ENCODE results near the gene DCAF5.

The DCAF5 gene

DNA sequence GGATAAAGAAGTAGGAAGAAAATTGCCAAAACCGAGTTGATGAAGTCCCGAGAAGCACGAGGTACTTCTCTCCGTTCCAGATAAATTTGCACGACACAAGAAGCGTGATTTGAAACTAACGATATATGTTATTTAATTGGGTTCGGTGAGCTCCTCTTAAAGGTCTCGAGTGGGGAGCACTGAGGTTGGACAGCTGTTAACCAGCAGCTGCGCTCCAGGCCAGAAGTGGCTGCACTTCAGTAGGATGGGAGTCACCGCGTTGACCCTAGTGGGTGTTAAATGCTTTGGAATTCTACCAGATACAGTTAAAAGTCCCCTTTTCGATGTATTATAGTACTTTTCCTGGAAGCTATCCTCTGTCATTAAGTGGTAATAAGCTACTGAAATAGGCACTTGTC is 953 bp upstream of the DCAF5 start:
- Mint-ChIP-seq H3K27me3 (peaks cover 2% of the 10 kb centered on the region), H3K9me3 (no peaks in the 10 kb centered on the region), H3K4me3 (peak overlapping the region; percentile 90), H3K36me3 (ENCODE audit: low read depth) (peaks cover 31% of the 10 kb centered on the region), H3K4me1 (ENCODE audit: low read depth) (peaks cover 28% of the 10 kb centered on the region), H3K27ac (peak overlapping the region; percentile 74)
- no peak for DNase-seq

DNA sequence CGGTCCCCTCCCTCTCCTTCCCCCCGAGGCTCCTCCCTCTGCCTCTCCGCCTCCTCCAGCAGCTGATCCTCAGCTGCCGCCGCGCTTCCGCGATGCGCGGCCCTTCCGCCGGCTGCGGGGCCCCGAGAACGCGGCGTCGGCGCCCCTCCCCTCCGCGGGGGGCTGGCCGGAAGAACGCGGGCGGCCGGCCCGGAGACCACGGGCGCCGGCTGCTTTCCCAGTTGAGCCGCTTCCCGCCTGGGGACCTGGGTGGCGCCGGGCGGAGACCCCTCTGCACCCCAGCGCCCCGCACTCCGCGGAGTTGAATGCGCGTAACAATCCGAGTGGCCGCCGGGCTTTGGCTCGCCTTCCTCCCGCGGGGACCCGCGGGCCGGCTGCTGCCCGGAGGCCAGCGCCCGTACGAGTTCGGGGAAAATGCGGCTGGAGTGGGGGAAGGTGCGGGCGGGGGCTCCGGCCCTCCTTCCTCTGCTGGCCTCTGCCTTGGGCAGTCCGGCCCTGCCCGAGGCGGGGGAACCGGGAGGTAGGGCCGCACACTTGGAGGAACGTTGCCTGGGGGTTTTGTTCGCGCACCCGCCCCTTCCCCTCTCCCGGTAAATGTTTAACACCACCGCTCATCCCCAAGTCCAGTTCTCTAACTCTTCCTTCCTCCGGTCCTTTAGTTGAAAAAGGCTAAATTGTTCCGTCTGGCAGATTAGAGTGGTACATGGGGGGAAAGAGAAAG is 393 bp upstream of the DCAF5 start:
- no peaks in the 10 kb centered on the region for H3K9me3 Mint-ChIP-seq
- no peak for DNase-seq
- peak overlapping the region; percentile 90 for H3K4me3 Mint-ChIP-seq
- peak overlapping the region; percentile 74 for H3K27ac Mint-ChIP-seq
- H3K36me3 Mint-ChIP-seq (ENCODE audit: low read depth), result peaks cover 36% of the 10 kb centered on the region
- H3K4me1 Mint-ChIP-seq (ENCODE audit: low read depth), result peaks cover 33% of the 10 kb centered on the region
- peaks cover 2% of the 10 kb centered on the region for H3K27me3 Mint-ChIP-seq

DNA sequence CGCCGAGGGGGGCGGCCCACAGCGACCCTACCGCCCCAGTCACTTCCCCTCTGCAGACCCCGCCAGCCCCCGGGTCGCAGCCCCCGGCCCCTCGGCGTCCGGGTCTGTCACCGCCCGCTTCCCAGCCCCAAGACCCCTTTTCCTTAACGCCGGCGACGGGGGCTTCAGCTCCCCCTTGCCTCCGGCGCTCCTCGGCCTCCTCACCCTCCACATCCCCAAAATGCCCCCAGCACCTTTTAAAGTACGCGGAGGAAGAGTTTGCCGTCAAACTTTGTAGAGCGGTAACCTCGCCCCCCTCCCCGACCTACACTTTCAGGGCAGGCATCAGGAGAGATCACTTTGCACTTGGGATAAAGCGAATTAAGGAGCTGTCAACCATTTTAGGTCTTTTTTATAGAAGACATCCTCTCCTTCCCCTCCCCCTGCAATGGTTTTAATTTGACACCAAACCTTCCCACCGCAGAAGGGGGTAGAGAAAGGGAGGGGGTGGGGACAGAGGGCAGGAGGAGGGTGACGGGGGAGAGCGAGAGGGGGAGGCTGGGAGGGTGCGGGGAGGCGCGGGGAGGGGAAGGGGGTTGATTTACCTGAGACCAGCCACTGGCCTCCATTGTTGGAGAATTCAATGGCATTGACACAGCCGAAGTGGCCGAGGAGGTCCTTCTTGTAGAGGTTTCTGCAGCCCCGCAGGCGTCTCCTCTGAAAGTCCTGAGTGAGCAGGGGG is 578 bp downstream of the DCAF5 start:
- Mint-ChIP-seq H3K4me3 (peak overlapping the region; percentile 90), H3K36me3 (ENCODE audit: low read depth) (peaks cover 45% of the 10 kb centered on the region)

DNA sequence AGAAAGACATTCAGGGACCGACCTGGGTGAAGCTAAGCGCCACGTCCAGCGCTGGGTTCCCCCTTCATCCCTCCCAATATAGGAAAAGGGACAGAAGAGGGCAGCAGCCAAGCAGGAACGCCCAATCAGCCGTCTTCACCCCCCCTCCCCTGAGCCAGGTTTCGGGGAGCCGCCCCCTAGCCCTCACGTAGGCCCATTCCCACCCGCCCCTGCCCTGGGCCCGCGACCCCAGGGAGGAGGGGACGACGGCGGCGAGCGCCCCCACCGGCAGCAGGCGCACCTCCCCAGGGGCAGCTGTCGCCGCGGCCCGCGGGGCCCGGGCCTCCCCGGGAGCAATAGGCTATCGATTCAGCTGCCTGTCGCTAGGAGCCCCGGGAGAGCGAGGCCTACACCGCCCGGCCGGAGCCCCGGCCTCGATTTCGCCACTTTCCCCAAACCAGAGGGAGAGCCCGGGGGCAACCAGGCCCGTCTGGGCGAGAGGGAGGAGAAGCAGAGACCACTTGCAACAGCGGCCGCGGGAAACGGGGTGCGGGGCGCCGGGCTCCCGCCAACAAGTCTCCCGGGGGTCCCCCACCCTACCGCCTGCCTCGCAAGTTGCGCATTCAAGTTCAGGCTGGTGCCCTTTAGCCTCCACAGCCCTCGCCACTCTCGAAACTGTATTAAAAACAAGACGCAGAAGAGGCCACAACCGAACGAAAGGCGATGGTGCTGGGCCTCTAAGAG is 1.3 kb downstream of the DCAF5 start:
- H3K27me3 Mint-ChIP-seq, result no peaks in the 10 kb centered on the region
- H3K4me1 Mint-ChIP-seq (ENCODE audit: low read depth), result peaks cover 49% of the 10 kb centered on the region
- peak overlapping the region; percentile 91 for H3K27ac Mint-ChIP-seq
- DNase-seq, result peak; percentile 85
- peak overlapping the region; percentile 90 for H3K4me3 Mint-ChIP-seq
- H3K36me3 Mint-ChIP-seq (ENCODE audit: low read depth), result peaks cover 51% of the 10 kb centered on the region
- no peaks in the 10 kb centered on the region for H3K9me3 Mint-ChIP-seq

More for the DNA sequence above, 578 bp downstream of the DCAF5 start:
- Mint-ChIP-seq H3K9me3 (no peaks in the 10 kb centered on the region), H3K4me1 (ENCODE audit: low read depth) (peaks cover 41% of the 10 kb centered on the region), H3K27me3 (no peaks in the 10 kb centered on the region), H3K27ac (peak overlapping the region; percentile 91)
- DNase-seq, result peak; percentile 54

DNA sequence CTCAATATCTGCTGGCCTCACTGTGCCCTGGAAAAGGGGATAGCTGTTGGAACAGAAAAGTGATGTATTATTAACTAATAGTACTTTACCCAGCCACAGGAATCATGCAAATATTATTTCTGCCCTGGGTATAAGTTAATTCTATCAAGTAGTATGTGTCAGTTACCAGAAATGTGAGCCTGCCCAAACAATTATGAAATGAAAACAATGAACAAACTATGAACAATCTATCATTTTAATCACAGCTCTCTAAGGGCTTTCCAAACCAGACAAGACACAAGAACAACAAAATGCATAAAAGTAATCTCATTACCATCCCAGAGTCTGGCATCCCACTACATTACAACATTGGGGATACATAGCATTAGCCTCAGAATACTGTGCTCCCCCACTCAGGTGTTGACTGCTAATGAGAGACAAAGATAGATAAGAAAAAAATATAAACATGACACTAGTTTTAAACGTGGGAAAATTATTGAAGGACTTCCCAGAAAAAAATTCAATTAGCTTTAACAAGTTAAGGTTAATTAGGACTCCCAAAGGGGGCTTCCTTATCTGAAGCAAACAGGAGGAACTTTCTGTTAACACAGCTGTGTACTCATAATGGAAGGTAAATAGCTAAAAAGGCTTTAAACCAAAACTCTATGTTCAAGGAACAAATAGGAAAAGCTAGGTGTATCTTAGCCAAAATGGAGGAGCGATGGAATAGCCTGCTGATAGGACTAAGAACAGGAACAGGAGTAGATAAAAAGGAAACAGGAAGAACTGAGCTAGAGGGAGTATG is 3.3 kb downstream of the DCAF5 start:
- Mint-ChIP-seq H3K27ac (peak overlapping the region; percentile 30), H3K9me3 (no peaks in the 10 kb centered on the region), H3K4me3 (peak overlapping the region; percentile 90), H3K36me3 (ENCODE audit: low read depth) (peaks cover 65% of the 10 kb centered on the region), H3K27me3 (no peaks in the 10 kb centered on the region), H3K4me1 (ENCODE audit: low read depth) (peaks cover 62% of the 10 kb centered on the region)
- DNase-seq, result no peak

DNA sequence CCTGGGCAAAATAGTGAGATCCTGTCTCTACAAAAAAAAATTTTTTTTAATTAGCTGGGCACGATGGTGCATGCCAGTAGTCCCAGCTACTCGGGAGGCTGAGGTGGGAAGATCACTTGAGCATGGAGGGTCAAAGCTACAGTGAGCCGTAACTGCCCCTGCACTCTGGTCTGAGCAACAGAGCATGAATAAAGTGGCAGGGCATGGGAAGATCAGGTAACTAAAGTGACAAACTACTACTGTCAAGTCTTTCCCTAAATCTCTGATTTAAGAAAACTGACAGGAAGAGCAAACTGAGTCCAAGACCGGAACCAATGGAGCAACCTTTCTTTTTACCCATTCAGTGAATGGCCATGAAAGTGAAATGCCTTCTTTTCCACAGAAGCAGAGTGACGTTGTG is 10.8 kb downstream of the DCAF5 start:
- no peaks in the 10 kb centered on the region for H3K27me3 Mint-ChIP-seq
- DNase-seq, result no peak
- H3K27ac Mint-ChIP-seq, result no peak overlapping the region
- H3K9me3 Mint-ChIP-seq, result no peaks in the 10 kb centered on the region
- H3K4me3 Mint-ChIP-seq, result no peak overlapping the region
- H3K36me3 Mint-ChIP-seq (ENCODE audit: low read depth), result peaks cover 59% of the 10 kb centered on the region
- H3K4me1 Mint-ChIP-seq (ENCODE audit: low read depth), result peaks cover 69% of the 10 kb centered on the region

DNA sequence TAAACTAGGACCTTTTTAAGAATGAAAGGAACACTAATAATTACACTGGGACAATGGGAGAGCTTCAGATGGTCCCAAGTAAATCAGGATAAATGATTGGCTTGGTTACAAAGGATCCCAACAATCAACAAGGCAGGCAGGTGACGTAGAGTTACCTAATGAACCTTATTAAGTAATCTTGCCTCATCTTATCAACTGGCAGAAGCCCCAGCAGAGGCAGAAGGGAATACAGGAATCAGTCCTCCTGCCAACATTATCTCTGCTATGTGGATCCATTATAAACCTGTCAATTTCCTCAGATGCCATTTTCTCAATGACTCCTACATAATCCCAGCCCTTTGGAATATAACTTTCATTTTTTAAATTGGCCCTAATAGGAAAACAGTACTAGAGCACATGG is 11.4 kb downstream of the DCAF5 start:
- Mint-ChIP-seq H3K4me3 (no peak overlapping the region), H3K27ac (no peak overlapping the region), H3K9me3 (no peaks in the 10 kb centered on the region), H3K27me3 (no peaks in the 10 kb centered on the region), H3K36me3 (ENCODE audit: low read depth) (peaks cover 55% of the 10 kb centered on the region), H3K4me1 (ENCODE audit: low read depth) (peaks cover 66% of the 10 kb centered on the region)
- no peak for DNase-seq

DNA sequence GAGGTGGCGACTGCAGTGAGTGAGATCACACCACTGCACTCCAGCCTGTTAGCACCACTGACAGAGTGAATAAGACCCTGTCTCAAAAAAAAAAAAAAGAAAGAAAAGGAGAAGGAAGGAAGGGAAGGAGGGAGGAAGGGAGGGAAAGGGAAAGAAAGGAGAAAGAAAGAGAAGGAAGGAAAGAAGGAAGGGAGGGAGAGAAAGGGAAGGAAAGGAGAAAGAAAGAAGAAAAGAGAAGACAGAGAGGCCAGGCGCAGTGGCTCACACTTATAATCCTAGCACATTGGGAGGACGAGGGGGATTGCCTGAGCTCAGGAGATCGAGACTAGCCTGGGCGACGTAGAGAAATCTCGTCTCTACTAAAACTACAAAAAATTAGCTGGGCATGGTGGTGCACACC is 13.2 kb downstream of the DCAF5 start:
- Mint-ChIP-seq H3K27me3 (no peaks in the 10 kb centered on the region), H3K27ac (no peak overlapping the region), H3K4me1 (ENCODE audit: low read depth) (peaks cover 66% of the 10 kb centered on the region), H3K9me3 (no peaks in the 10 kb centered on the region), H3K4me3 (no peak overlapping the region), H3K36me3 (ENCODE audit: low read depth) (peaks cover 45% of the 10 kb centered on the region)
- DNase-seq, result no peak

DNA sequence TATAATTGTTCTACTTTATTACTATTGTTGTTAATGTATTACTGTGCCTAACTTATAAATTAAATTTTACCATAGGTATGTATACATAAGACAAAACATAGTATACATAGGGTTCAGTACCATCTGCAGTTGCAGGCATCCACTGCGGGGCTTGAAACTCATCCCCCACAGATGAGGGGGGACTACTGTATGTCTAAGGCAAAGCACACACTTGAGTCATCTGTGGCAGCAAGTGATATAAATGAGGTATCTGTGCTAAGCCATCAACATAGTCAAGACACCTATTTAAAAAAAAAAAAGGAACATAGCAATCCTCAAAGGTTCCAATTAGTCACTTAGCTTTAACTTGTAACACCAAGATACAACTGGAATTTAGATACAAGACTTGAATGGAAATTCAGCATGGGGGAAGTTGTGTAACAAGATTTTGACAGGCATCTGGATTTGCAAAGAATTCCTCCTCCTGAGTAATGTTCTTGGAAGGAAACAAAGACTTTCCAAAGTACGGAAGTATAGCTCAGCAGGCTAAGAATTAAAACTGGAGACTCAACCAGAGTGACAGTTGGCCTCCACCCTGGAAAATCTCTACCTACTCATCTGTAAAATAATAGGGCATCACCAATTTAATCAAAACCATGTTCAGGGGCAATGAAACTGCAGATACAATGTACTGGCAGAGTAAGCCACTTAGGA is 14.9 kb downstream of the DCAF5 start:
- Mint-ChIP-seq H3K9me3 (no peaks in the 10 kb centered on the region), H3K4me3 (no peak overlapping the region), H3K27ac (peak overlapping the region; percentile 80), H3K27me3 (no peaks in the 10 kb centered on the region), H3K36me3 (ENCODE audit: low read depth) (peaks cover 39% of the 10 kb centered on the region), H3K4me1 (ENCODE audit: low read depth) (peaks cover 74% of the 10 kb centered on the region)
- no peak for DNase-seq

DNA sequence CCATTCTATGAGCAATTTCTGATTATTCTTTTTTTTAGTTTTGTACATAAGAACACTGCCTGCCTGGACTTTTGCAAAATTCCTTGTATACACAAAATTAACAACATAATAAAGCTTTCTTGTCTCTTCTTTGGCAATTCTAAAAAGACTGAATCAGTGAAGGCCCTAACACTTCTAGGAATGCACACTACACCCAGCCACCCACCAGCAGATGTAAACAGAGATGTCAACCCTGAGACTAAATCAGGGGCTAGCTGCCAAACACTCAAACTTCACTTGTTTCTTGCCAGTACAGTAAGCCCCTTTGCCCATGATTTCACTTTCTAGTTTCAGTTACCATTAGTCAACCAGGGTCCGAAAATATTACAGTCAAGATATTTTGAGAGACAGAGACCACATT is 15.5 kb downstream of the DCAF5 start:
- peaks cover 74% of the 10 kb centered on the region for H3K4me1 Mint-ChIP-seq (ENCODE audit: low read depth)
- DNase-seq, result no peak
- H3K4me3 Mint-ChIP-seq, result peak overlapping the region; percentile 1
- H3K36me3 Mint-ChIP-seq (ENCODE audit: low read depth), result peaks cover 34% of the 10 kb centered on the region
- H3K27ac Mint-ChIP-seq, result peak overlapping the region; percentile 69
- H3K9me3 Mint-ChIP-seq, result no peaks in the 10 kb centered on the region
- H3K27me3 Mint-ChIP-seq, result no peaks in the 10 kb centered on the region

DNA sequence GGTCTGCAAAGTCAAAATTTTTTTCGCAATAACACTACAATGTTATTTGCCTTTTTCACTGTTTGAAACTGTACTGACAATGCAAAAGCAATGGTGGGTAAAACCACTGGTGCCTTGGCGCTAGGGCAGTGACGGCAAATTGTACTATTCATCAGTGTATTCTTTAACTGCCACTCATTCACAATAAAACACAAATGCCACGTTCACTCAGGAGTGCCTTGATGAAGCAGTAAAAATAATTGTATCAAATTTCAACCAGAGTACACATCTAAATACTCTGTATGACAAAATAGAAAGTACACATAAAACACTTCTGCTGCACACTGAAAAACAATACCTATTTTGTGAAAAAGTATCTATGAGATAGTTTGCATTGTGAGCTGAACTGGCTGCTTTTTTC is 17.8 kb downstream of the DCAF5 start:
- H3K36me3 Mint-ChIP-seq (ENCODE audit: low read depth), result peaks cover 26% of the 10 kb centered on the region
- H3K27me3 Mint-ChIP-seq, result no peaks in the 10 kb centered on the region
- peak overlapping the region; percentile 11 for H3K27ac Mint-ChIP-seq
- no peaks in the 10 kb centered on the region for H3K9me3 Mint-ChIP-seq
- peaks cover 84% of the 10 kb centered on the region for H3K4me1 Mint-ChIP-seq (ENCODE audit: low read depth)
- no peak for DNase-seq
- H3K4me3 Mint-ChIP-seq, result no peak overlapping the region

DNA sequence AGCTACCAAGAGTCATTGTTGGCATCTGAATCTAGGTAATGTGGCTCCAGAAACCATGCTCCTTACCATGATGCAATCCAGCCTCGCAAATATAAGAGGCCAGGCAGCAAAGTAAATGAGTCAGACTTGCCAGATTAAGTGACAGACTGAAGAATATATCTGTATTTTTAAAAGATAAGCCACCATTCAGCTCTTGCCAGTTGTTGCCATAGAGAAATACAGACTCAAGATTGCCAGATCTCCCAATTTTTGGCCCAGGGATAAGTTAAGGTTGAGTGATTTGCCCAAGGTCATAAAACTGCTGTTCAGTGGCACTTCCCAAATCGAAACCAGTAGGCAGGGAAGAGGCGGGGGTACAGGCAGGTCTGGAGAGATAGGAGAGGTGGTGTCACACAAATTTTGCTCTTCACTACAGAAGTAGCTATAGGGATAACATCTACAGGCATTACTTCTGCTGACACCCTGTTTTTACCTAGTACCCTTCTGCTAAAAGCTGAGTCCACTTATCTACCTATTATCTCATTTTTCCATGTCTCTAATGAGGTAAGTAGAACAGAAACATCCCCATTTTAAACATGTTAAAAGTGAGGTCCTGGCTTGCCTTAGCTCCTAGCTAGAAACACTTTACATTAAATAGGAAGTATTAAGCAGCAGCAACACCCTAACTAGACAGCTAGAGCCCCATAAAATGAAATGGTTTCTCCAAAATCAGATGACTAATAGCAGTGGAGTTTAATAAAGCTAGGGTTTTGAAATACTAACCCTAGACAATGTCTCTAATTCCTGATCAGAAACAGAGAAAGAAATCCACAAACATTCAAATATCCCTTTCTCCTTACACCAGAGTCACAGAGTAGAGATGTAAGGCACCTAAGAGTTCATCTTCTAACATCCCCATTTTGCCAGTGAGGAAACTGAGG is 19.5 kb downstream of the DCAF5 start:
- DNase-seq, result no peak
- Mint-ChIP-seq H3K36me3 (ENCODE audit: low read depth) (peaks cover 13% of the 10 kb centered on the region), H3K4me1 (ENCODE audit: low read depth) (peaks cover 85% of the 10 kb centered on the region), H3K27me3 (no peaks in the 10 kb centered on the region), H3K27ac (peak overlapping the region; percentile 97), H3K9me3 (no peaks in the 10 kb centered on the region), H3K4me3 (peak overlapping the region; percentile 48)

All from activated T-cell treated with anti-CD3 and anti-CD28 coated beads, Interleukin-2, amount 50 U/mL, for 24 hours (primary cell).